ENCODE data around the gene VMP1. TPM values are rescaled to one million over a fixed set of nuclear protein-coding genes. Genes with fewer than 3 reads are reported as not detected.

The VMP1 gene
- total RNA-seq, 3 donors from 2014 or later, result 128 to 138 (median 134) TPM

DNA sequence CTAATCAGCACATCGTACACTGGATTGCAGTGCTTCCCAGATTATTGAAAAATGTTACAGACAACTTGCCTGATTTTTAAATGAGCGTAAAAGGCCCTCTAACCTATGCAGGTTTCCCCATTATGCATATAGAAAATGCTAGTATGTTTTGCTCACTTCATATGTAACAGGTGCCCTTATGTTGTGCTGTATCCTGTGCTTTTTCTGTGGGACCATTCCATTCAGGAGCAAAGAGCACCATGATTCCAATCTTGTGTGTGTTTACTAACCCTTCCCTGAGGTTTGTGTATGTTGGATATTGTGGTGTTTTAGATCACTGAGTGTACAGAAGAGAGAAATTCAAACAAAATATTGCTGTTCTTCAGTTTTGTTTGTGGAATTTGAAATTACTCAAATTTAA is 13.1 kb upstream of the VMP1 start:
- no peaks in the 10 kb centered on the region for H3K27me3 Mint-ChIP-seq (ENCODE audit: low read depth)
- no peaks in the 10 kb centered on the region for H3K9me3 Mint-ChIP-seq
- DNase-seq (no peak), ATAC-seq (no peak)
- H3K36me3 Mint-ChIP-seq (ENCODE audit: insufficient read depth), result peaks cover 52% of the 10 kb centered on the region
- H3K4me1 Mint-ChIP-seq (ENCODE audit: low read depth), result peaks cover 25% of the 10 kb centered on the region
- no peak overlapping the region for H3K4me3 Mint-ChIP-seq

DNA sequence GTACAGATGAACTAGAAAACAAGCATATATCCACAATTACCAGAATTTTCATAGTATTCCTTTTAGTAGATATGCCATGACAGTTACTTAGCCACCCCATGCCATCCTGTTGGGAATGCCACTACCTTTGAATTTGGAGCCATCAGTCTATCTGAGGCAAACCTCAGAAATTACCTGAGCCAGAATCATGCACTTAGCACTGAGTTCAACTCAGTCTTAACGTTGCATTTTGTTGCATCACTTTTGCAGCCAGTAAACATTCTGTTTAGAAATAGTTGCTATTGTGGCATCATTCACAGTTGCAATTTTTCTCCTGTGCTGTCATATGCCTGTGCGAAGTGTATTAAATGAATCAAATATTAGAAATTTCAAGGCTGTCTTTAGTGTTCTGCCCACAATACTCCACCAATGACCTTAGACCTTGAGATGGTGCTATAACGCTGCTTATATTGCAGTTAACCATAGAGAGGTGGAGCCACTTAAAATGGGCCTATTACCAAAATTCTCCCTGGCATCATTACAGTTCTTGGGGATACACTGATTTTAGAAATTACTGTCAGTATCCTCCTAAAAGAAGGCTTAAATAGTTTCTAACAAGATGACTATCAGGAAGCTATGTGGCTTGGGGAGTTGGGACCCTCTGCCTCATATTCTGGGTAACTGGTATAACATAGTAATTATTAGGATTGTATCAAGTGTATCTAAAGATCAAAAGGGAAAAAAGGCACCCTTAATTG is 11.3 kb upstream of the VMP1 start:
- DNase-seq (no peak), ATAC-seq (no peak)
- peaks cover 43% of the 10 kb centered on the region for H3K4me1 Mint-ChIP-seq (ENCODE audit: low read depth)
- H3K9me3 Mint-ChIP-seq, result no peaks in the 10 kb centered on the region
- H3K4me3 Mint-ChIP-seq, result no peak overlapping the region
- H3K27me3 Mint-ChIP-seq (ENCODE audit: low read depth), result no peaks in the 10 kb centered on the region
- peaks cover 61% of the 10 kb centered on the region for H3K36me3 Mint-ChIP-seq (ENCODE audit: insufficient read depth)

DNA sequence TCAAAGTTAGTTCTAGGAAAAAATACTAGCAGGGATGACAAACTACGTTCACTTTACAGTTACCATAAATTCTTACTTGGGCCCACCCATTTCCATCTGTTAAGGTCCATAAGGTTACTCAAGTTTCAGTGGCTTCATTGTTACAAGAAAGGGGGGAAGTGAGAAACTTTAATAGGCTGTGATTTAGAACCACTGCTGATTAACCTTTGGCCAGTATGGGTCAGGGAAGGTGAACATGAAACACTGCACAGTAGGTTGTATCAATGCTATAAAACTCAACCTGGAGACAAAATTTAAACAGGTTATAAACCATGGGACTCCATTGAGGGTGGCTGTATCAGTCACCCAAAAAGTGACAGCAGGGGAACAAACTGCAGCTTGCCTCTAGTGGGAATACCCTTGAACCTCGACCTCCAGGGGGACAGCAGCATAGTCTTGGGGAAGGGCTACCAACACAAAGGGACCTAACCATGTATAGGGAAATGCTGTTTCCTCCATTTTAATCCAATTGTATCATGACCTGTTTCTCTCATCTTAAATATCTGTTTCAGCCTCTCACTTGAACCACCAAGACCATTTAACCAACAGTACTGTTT is 10.7 kb upstream of the VMP1 start:
- peaks cover 58% of the 10 kb centered on the region for H3K36me3 Mint-ChIP-seq (ENCODE audit: insufficient read depth)
- no peaks in the 10 kb centered on the region for H3K9me3 Mint-ChIP-seq
- no peaks in the 10 kb centered on the region for H3K27me3 Mint-ChIP-seq (ENCODE audit: low read depth)
- ATAC-seq (no peak), DNase-seq (no peak)
- H3K4me3 Mint-ChIP-seq, result no peak overlapping the region
- peaks cover 44% of the 10 kb centered on the region for H3K4me1 Mint-ChIP-seq (ENCODE audit: low read depth)

DNA sequence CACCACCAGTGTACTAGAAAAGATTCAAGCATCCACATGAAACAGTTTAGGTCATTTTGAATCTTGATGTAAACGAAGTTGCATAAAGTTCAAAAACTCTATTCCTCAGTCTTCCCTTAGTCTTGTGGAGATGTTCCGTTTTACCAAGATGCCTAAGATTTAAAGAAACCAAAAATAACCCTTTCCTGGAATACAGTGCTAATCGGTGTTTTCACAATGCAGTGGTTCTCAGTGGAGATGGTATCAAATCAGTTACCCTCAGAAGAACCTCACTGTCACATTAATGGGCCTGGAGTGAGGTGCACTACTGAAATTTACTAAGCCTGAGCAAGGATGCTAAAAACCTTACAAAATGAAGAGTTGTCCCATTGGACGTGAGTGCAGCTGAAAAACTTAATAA is 9.3 kb upstream of the VMP1 start:
- H3K9me3 Mint-ChIP-seq, result no peaks in the 10 kb centered on the region
- peaks cover 63% of the 10 kb centered on the region for H3K36me3 Mint-ChIP-seq (ENCODE audit: insufficient read depth)
- H3K4me1 Mint-ChIP-seq (ENCODE audit: low read depth), result peaks cover 55% of the 10 kb centered on the region
- no peaks in the 10 kb centered on the region for H3K27me3 Mint-ChIP-seq (ENCODE audit: low read depth)
- no peak for DNase-seq
- ATAC-seq, result no peak
- H3K4me3 Mint-ChIP-seq, result peak overlapping the region; percentile 11

DNA sequence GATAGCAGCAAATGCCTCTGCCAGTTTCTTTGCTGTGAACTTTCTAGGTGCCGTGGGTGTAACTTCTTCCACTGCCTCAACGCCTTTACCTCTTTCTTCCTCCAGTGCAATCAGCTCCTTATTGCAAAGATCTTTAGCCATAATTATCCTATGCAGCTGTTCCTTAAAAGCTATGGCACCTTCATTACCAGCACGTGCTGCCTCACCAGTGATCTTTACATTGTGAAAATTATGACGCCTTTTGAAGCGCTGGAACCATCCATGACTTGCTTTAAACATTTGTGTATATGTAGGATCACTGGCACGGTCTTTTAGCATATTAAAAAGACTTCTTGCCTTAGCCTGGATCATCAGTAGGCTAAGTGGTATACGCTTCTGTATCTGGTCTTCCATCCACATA is 8.2 kb upstream of the VMP1 start:
- peaks cover 61% of the 10 kb centered on the region for H3K36me3 Mint-ChIP-seq (ENCODE audit: insufficient read depth)
- no peaks in the 10 kb centered on the region for H3K9me3 Mint-ChIP-seq
- DNase-seq (no peak), ATAC-seq (no peak)
- H3K4me1 Mint-ChIP-seq (ENCODE audit: low read depth), result peaks cover 61% of the 10 kb centered on the region
- H3K4me3 Mint-ChIP-seq, result peak overlapping the region; percentile 11
- H3K27me3 Mint-ChIP-seq (ENCODE audit: low read depth), result no peaks in the 10 kb centered on the region

DNA sequence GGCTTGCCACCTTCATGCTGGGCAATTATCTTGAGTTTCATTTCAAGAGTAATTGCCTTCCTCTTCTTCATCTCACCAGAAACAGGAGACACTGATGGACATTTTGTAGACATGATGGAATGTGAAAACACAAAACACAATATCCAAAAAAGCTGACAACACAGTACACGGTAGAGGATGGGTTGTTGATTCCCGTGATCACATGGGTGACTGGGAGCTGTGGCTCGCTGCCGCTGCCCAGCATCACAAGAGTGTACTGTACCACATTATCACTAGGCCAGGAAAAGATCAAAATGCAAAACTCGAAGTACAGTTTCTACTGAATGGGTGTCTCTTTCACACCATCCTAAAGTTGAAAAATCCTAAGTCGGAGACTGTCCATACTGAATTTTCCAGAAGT is 7.7 kb upstream of the VMP1 start:
- Mint-ChIP-seq H3K27me3 (ENCODE audit: low read depth) (no peaks in the 10 kb centered on the region), H3K9me3 (no peaks in the 10 kb centered on the region), H3K4me3 (no peak overlapping the region), H3K4me1 (ENCODE audit: low read depth) (peaks cover 67% of the 10 kb centered on the region), H3K36me3 (ENCODE audit: insufficient read depth) (peaks cover 59% of the 10 kb centered on the region)
- DNase-seq (no peak), ATAC-seq (no peak)

DNA sequence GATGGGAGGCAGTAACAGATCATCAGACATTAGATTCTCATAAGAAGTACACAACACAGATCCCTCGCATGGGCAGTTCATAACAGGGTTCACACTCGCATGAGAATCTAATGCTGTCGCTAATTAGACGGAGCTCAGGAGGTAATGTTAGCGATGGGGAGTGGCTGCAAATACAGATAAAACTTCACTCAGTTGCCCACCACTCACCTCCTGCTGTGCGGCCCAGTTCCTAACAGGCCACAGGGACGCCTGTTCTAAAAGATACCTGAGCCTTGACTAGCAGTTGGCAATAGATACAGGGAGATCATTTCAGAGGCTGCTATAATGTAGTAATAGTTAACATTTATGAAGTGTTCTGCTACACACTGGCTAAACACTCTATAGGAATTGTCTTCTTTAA is 5.2 kb upstream of the VMP1 start:
- DNase-seq (no peak), ATAC-seq (no peak)
- Mint-ChIP-seq H3K27me3 (ENCODE audit: low read depth) (no peaks in the 10 kb centered on the region), H3K9me3 (no peaks in the 10 kb centered on the region), H3K36me3 (ENCODE audit: insufficient read depth) (peaks cover 58% of the 10 kb centered on the region), H3K4me1 (ENCODE audit: low read depth) (peaks cover 73% of the 10 kb centered on the region), H3K4me3 (no peak overlapping the region)

DNA sequence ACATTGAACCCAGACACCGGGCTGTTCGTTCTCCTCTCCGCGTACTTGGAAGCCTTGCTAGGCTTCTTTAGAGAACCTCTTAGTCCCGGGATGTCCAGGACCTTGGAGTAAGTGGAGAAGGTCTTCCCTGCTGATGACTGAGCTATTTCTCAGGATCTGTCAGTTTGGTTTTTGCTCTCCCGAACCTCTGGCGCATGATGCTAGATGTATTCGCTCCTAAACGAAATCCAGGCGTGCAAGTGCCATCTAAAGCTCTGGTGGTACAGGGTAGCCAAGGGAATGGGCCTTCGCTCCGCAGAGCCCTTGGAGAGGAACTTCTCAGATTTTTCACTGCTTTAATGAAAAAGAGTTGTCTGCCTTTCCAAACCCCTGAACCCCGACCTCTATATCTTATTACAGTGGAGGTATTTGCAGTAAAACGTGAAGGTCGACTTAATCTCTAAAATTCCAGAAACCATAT is 547 bp downstream of the VMP1 start:
- ATAC-seq, result peak in 1 of 2 donors; percentile 2
- Mint-ChIP-seq H3K4me1 (ENCODE audit: low read depth) (peaks cover 53% of the 10 kb centered on the region), H3K27me3 (ENCODE audit: low read depth) (no peaks in the 10 kb centered on the region), H3K4me3 (peak overlapping the region; percentile 96), H3K36me3 (ENCODE audit: insufficient read depth) (peaks cover 20% of the 10 kb centered on the region), H3K9me3 (no peaks in the 10 kb centered on the region)
- DNase-seq, result no peak

DNA sequence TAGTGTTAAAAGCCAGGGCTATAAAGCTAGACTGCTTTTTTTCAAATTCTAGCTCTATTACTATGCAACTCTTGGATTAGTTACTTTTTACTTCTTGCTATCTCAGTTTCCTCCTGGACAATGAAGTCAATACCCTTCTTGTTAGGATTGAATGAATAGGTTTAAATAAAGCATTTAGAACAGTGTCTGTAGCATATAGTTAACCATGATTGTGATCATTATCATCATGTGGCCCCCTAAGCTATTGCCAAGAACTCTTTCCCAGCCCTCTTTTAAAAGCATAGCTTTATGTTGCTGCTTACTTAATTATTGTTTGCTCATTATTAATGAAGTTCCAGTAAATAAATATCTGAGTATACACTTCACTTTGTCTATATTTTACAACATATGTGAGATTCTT is 4.5 kb downstream of the VMP1 start:
- Mint-ChIP-seq H3K9me3 (no peaks in the 10 kb centered on the region), H3K4me1 (ENCODE audit: low read depth) (peaks cover 41% of the 10 kb centered on the region), H3K4me3 (no peak overlapping the region), H3K36me3 (ENCODE audit: insufficient read depth) (peaks cover 5% of the 10 kb centered on the region), H3K27me3 (ENCODE audit: low read depth) (no peaks in the 10 kb centered on the region)
- DNase-seq, result no peak
- no peak for ATAC-seq

DNA sequence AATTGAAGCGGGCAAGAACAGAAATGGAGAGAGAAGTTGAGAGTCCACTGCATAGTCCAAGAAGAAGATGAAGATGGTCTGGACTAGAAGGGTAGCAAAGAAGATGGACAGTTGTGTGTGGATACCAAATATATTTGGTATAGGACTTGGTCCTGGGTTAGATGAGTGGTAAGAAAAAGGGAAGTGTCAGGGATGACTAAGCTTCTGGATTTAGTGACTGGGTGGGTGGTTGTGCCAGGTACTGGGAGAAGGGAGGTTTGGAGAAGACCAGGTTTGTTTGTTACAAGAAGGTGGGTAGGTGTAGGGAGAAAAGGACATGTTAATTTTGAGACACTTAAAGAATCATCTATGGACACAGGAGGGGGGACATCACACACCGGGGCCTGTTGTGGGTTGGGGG is 5.4 kb downstream of the VMP1 start:
- DNase-seq (no peak), ATAC-seq (no peak)
- no peaks in the 10 kb centered on the region for H3K9me3 Mint-ChIP-seq
- no peaks in the 10 kb centered on the region for H3K27me3 Mint-ChIP-seq (ENCODE audit: low read depth)
- H3K4me1 Mint-ChIP-seq (ENCODE audit: low read depth), result peaks cover 42% of the 10 kb centered on the region
- H3K4me3 Mint-ChIP-seq, result no peak overlapping the region
- peaks cover 5% of the 10 kb centered on the region for H3K36me3 Mint-ChIP-seq (ENCODE audit: insufficient read depth)

DNA sequence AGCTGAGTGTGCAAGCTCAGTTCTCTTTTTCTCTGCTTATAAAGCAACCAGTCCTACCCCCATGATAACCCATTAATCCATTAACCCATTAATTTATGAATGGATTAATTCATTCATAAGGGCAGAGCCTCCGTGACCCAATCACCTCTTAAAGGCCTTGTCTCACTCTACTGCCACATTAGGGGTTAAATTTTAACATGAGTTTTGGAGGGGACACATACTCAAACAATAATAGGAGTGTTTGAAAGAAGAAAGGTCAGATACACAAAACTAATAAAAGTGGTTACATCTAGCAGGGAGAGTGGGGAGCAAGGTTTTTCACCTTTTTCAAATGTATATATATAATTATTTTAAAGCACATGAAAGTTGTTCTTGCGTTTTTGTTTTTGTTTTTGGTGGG is 6.8 kb downstream of the VMP1 start:
- no peak overlapping the region for H3K4me3 Mint-ChIP-seq
- no peak for ATAC-seq
- H3K9me3 Mint-ChIP-seq, result no peaks in the 10 kb centered on the region
- no peaks in the 10 kb centered on the region for H3K27me3 Mint-ChIP-seq (ENCODE audit: low read depth)
- H3K36me3 Mint-ChIP-seq (ENCODE audit: insufficient read depth), result peaks cover 5% of the 10 kb centered on the region
- peaks cover 38% of the 10 kb centered on the region for H3K4me1 Mint-ChIP-seq (ENCODE audit: low read depth)
- no peak for DNase-seq

DNA sequence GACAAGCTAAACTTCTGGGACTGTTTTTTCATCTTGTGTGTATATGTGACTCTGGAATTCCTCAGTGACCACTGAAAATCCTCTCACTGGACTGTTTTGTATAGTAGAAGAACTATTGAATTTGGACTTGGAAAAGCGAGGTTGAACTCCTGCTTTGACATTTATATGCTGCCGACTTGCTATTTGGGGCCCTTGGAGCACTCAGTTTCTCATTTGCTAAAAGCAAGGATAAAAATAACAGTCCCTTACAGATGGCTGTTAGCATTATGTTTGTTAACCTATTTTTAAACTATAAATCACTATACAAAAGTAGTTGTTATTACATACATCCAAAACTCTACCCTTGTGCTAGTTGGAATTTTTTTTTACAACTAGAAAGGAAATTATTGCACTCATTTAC is 9.0 kb downstream of the VMP1 start:
- Mint-ChIP-seq H3K9me3 (no peaks in the 10 kb centered on the region), H3K36me3 (ENCODE audit: insufficient read depth) (peaks cover 7% of the 10 kb centered on the region), H3K4me3 (no peak overlapping the region), H3K27me3 (ENCODE audit: low read depth) (no peaks in the 10 kb centered on the region), H3K4me1 (ENCODE audit: low read depth) (peaks cover 25% of the 10 kb centered on the region)
- DNase-seq (no peak), ATAC-seq (no peak)

DNA sequence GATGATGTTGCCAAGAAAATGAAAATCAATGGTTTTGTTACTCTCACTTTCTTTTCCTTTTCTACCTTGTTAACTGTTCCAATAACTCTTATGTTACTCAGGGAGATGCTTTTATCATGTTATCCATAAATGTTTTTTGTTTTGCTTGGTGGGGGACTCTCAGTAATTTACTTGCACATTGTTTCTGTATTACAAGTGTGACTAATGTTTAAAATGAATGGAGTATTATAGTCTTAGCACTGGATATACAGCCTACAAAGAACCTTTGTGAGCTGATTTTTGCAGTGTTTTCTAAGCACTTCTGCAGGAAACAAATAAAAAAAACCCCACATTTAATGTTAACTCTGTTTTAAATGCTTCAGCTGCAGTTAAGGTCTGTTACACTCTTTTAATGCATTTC is 12.1 kb downstream of the VMP1 start:
- ATAC-seq (no peak), DNase-seq (no peak)
- no peaks in the 10 kb centered on the region for H3K27me3 Mint-ChIP-seq (ENCODE audit: low read depth)
- H3K4me3 Mint-ChIP-seq, result no peak overlapping the region
- no peaks in the 10 kb centered on the region for H3K9me3 Mint-ChIP-seq
- peaks cover 1% of the 10 kb centered on the region for H3K36me3 Mint-ChIP-seq (ENCODE audit: insufficient read depth)
- peaks cover 25% of the 10 kb centered on the region for H3K4me1 Mint-ChIP-seq (ENCODE audit: low read depth)

DNA sequence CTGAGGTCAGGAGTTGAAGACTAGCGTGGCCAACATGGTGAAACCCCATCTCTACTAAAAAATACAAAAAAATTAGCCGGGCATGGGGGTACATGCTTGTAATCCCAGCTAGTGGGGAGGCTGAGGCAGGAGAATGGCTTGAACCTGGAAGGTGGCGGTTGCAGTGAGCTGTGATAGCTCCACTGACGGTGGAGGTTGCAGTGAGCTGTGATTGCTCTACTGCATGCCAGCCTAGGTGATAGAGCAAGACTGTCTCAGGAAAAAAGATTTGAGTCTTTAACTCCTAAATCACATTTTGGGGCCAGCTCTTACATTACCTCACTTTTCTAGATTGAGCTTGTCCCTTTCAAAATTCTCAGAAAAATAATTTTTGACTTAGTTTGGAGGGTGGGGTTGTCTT is 15.2 kb downstream of the VMP1 start:
- peaks cover 1% of the 10 kb centered on the region for H3K36me3 Mint-ChIP-seq (ENCODE audit: insufficient read depth)
- H3K9me3 Mint-ChIP-seq, result no peaks in the 10 kb centered on the region
- no peaks in the 10 kb centered on the region for H3K27me3 Mint-ChIP-seq (ENCODE audit: low read depth)
- peaks cover 13% of the 10 kb centered on the region for H3K4me1 Mint-ChIP-seq (ENCODE audit: low read depth)
- H3K4me3 Mint-ChIP-seq, result no peak overlapping the region
- ATAC-seq, result no peak
- DNase-seq, result no peak

DNA sequence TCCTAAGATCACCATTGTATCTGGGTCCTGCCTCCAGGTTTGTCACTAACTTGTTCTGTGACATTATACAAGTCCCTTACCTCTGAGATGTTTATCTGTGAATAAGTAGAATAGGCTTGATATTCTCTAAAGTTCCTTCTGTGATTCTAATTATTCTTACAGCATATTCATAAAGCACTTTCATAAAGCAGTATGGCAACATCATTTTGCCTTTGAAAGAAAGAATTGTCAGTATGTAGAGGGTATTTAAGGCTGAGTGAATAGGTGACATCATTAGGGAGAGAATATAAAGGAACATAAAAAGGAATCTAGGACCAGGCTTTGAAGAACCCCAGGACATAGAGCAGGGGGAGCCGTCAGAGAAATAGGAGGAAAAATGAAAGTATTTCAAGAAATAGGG is 15.6 kb downstream of the VMP1 start:
- Mint-ChIP-seq H3K36me3 (ENCODE audit: insufficient read depth) (peaks cover 1% of the 10 kb centered on the region), H3K27me3 (ENCODE audit: low read depth) (no peaks in the 10 kb centered on the region), H3K4me3 (no peak overlapping the region), H3K9me3 (no peaks in the 10 kb centered on the region), H3K4me1 (ENCODE audit: low read depth) (peaks cover 13% of the 10 kb centered on the region)
- ATAC-seq (no peak), DNase-seq (no peak)
